K562 (cell line): ENCODE data around the gene RPS6KA4. TPM values are rescaled to one million over a fixed set of nuclear protein-coding genes. Genes with fewer than 3 reads are reported as not detected.

Experiments
- EHMT2 ChIP-seq: fragments of 450-650 bp; IDR thresholded peaks from 2 replicates; pipeline ENCODE4 v1.6.1; 2018; ENCODE audit warnings: antibody characterized with exemption
- EWSR1 ChIP-seq: fragments of 450-650 bp; IDR thresholded peaks from 2 replicates; pipeline ENCODE4 v1.6.1; 2018; ENCODE audit warnings: borderline replicate concordance, mild to moderate bottlenecking, low read depth, moderate library complexity; ENCODE audit not compliant: partially characterized antibody
- GATAD2A ChIP-seq: fragments of 450-650 bp; IDR thresholded peaks from 2 replicates; pipeline ENCODE4 v1.6.1; 2017
- HLTF ChIP-seq: fragments of 450-650 bp; IDR thresholded peaks from 2 replicates; pipeline ENCODE4 v1.6.1; 2016
- MAFK ChIP-seq: IDR thresholded peaks from 2 replicates; pipeline ENCODE4 v1.6.1; 2011; ENCODE audit warnings: low read length, improper control_type of control experiment
- MTA3 ChIP-seq: fragments of 450-650 bp; formaldehyde crosslinking; IDR thresholded peaks from 2 replicates; pipeline ENCODE4 v1.6.1; 2017; ENCODE audit warnings: mild to moderate bottlenecking, borderline replicate concordance
- NCOA1 ChIP-seq: fragments of 450-650 bp; IDR thresholded peaks from 2 replicates; pipeline ENCODE4 v1.6.1; 2016; ENCODE audit warnings: low read depth
- PCBP1 ChIP-seq: fragments of 200-400 bp; formaldehyde crosslinking; IDR thresholded peaks from 2 replicates; pipeline ENCODE4 v1.6.1; 2018; ENCODE audit warnings: mild to moderate bottlenecking, low read depth, low read length; ENCODE audit not compliant: poor library complexity, severe bottlenecking
- RBM15 ChIP-seq: fragments of 200-400 bp; formaldehyde crosslinking; IDR thresholded peaks from 2 replicates; pipeline ENCODE4 v1.6.1; 2018; ENCODE audit warnings: mild to moderate bottlenecking, low read length, moderate library complexity; ENCODE audit not compliant: insufficient read depth
- SETDB1 ChIP-seq: IDR thresholded peaks from one replicate; pipeline ENCODE4 v1.6.1; 2012; ENCODE audit warnings: low read length, control low read depth, inconsistent platforms
- SIN3B ChIP-seq: fragments of 450-650 bp; IDR thresholded peaks from 2 replicates; pipeline ENCODE4 v1.6.1; 2017; ENCODE audit warnings: low read depth, mild to moderate bottlenecking, moderate library complexity
- SMAD2 ChIP-seq: fragments of 150-350 bp; IDR thresholded peaks from 2 replicates; pipeline ENCODE4 v1.6.1; 2014; ENCODE audit warnings: low read depth, mild to moderate bottlenecking, low read length
- SPI1 ChIP-seq: IDR thresholded peaks from 2 replicates; pipeline ENCODE4 v1.6.1; 2011; ENCODE audit warnings: low read depth, low read length, control low read depth, borderline replicate concordance
- TAF7 ChIP-seq: fragments of 450-650 bp; IDR thresholded peaks from 2 replicates; pipeline ENCODE4 v1.6.1; 2016; ENCODE audit warnings: missing genetic modification characterization, missing compliant biosample characterization
- TCFL5 ChIP-seq: fragments of 250-450 bp; sonication (Bioruptor Pico); conservative IDR thresholded peaks from 2 replicates; pipeline ENCODE4 v1.6.1; 2021; ENCODE audit warnings: mild to moderate bottlenecking, moderate library complexity, matching md5 sums
- ZKSCAN3 ChIP-seq: fragments of 250-450 bp; sonication (Bioruptor Pico); IDR thresholded peaks from 2 replicates; pipeline ENCODE4 v1.4.0; 2020
- ZNF121 ChIP-seq: sonication (generic); formaldehyde crosslinking; conservative IDR thresholded peaks from 2 replicates; pipeline ENCODE4 v1.8.0; 2022; ENCODE audit warnings: missing genetic modification reagents
- ZNF347 ChIP-seq: fragments of 450-650 bp; formaldehyde crosslinking; IDR thresholded peaks from 2 replicates; pipeline ENCODE4 v1.4.0; 2020; ENCODE audit warnings: low read depth, mild to moderate bottlenecking, moderate library complexity
- ZNF583 ChIP-seq: fragments of 250-450 bp; sonication (Bioruptor Pico); IDR thresholded peaks from 2 replicates; pipeline ENCODE4 v1.4.0; 2020
- ZNF699 ChIP-seq: fragments of 250-450 bp; sonication (Bioruptor Pico); IDR thresholded peaks from 2 replicates; pipeline ENCODE4 v1.8.0; 2021; ENCODE audit warnings: mild to moderate bottlenecking, moderate library complexity; ENCODE audit not compliant: insufficient replicate concordance
- polyA plus RNA-seq, 8 experiments: library from polyadenylated mRNA; depleted of rRNA in 4 of 8; stranded (reverse) in 5 of 8; unstranded in 3 of 8; fragments of >200 nt; fragmentation: Nextera tagmentation in 2 of 8; fragmentation: Illumina TruSeq in 1 of 8; extraction: Ambion mirVana in 2 of 8; extraction: Trizol in 1 of 8; gene quantifications; 2 replicates each; pipeline versions ENCODE4 v1.2.1 to v1.2.3, GENCODE V29; 2011 to 2014; ENCODE audit warnings: inconsistent platforms in 1 of 8, missing spikeins in 1 of 8
- total RNA-seq, 7 experiments: library from RNA; depleted of rRNA in 6 of 7; stranded (reverse); fragments of >200 nt in 6 of 7; fragmentation: Illumina TruSeq in 2 of 7; extraction: Trizol in 2 of 7; gene quantifications; 2 replicates each; pipeline versions ENCODE4 v1.2.1 to v1.2.3, GENCODE V29; 2011 to 2021; ENCODE audit warnings: low replicate concordance in 1 of 7
- TF ChIP-seq, protein P1 (sequence below): fragments of 250-450 bp; sonication (Bioruptor Pico); IDR thresholded peaks from 2 replicates; pipeline ENCODE4 v1.5.0; 2021
- TF ChIP-seq, protein P2 (sequence below): fragments of 450-650 bp; conservative IDR thresholded peaks from 2 replicates; pipeline ENCODE4 v1.6.1; 2016; ENCODE audit warnings: missing genetic modification characterization, low read depth, mild to moderate bottlenecking, control low read depth, missing compliant biosample characterization
- TF ChIP-seq, protein P3 (sequence below): fragments of 250-450 bp; sonication (Bioruptor Pico); IDR thresholded peaks from 2 replicates; pipeline ENCODE4 v1.5.0; 2020; ENCODE audit warnings: mild to moderate bottlenecking, borderline replicate concordance

The RPS6KA4 gene
- total and polyA plus RNA-seq, 9 of the 15 experiments (the other 6 are each of a cell fraction or from before 2014, with no cell fraction given), result 0.15 to 23.8 (median 9.8) TPM

DNA sequence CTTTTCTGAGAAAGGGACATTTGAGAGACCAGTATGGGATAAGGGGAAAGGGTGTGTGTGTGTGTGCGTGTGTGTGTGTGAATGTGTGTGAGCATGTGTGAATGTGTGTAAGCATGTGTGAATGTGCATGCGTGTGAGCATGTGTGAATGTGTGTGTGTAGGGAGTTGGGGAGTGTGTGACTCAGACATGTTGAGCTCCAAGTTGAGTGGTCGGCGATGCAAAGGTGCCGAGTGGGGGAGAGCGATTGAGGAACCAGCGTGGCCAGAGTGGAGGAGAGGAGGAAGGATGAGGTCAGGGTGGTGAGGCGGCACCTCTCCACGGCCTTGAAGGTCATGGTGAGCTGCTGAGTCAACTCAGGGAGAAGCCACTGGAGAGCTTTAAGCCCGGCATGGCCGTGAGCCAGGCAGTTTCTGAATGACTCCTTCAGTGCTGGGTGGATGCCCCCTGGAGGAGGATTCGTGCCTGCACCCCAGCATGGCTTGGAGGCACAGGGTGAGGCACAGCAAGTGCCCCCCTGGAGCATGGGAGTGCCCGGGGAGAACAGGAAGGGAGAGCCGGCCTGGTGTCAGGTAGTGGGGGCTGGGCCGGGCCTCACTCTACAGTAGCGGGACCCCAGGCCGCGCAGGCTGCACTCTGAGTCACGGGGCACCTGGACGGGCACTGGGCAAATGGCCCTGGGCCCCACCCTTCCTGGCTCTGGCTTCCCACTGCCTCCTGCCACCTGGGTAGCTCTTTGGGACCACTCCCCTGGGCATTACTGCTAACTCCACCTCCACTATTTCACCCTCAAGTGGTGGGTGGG, 27.2 kb upstream of the RPS6KA4 start (continued):
- no peak for TF ChIP-seq SMAD2
- TF ChIP-seq NCOA1, result peak; percentile 61; the same call in 1 of the 2 replicates
- no peak; the same call in 1 of the 2 replicates for TF ChIP-seq SIN3B
- 0 out of 2 replicates have a peak, but pooled peaks have one; percentile 23 for TF ChIP-seq SPI1
- TF ChIP-seq EWSR1, result no peak
- TF ChIP-seq, protein P1, sequence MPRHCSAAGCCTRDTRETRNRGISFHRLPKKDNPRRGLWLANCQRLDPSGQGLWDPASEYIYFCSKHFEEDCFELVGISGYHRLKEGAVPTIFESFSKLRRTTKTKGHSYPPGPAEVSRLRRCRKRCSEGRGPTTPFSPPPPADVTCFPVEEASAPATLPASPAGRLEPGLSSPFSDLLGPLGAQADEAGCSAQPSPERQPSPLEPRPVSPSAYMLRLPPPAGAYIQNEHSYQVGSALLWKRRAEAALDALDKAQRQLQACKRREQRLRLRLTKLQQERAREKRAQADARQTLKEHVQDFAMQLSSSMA, result no peak
- no peak for TF ChIP-seq ZKSCAN3 (CRISPR knock-in tag)
- 0 out of 2 replicates have a peak, but pooled peaks have one; percentile 19 for TF ChIP-seq TAF7 (tag)
- TF ChIP-seq SETDB1, result no peak
- TF ChIP-seq, protein P2, sequence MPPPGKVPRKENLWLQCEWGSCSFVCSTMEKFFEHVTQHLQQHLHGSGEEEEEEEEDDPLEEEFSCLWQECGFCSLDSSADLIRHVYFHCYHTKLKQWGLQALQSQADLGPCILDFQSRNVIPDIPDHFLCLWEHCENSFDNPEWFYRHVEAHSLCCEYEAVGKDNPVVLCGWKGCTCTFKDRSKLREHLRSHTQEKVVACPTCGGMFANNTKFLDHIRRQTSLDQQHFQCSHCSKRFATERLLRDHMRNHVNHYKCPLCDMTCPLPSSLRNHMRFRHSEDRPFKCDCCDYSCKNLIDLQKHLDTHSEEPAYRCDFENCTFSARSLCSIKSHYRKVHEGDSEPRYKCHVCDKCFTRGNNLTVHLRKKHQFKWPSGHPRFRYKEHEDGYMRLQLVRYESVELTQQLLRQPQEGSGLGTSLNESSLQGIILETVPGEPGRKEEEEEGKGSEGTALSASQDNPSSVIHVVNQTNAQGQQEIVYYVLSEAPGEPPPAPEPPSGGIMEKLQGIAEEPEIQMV (tag), result 0 out of 2 replicates have a peak, but pooled peaks have one; percentile 20
- TF ChIP-seq MAFK, result peak; percentile 78
- no peak for TF ChIP-seq RBM15
- peak; percentile 17 for TF ChIP-seq GATAD2A
- TF ChIP-seq TCFL5 (CRISPR knock-in tag), result no peak
- TF ChIP-seq PCBP1, result no peak
- TF ChIP-seq MTA3, result peak; percentile 70; the same call in 1 of the 2 replicates
- TF ChIP-seq HLTF, result no peak; the same call in 1 of the 2 replicates
- TF ChIP-seq ZNF121 (CRISPR knock-in tag), result no peak
- TF ChIP-seq ZNF583 (CRISPR knock-in tag), result no peak
- TF ChIP-seq EHMT2, result peak; percentile 89; the same call in 1 of the 2 replicates
- TF ChIP-seq, protein P3, sequence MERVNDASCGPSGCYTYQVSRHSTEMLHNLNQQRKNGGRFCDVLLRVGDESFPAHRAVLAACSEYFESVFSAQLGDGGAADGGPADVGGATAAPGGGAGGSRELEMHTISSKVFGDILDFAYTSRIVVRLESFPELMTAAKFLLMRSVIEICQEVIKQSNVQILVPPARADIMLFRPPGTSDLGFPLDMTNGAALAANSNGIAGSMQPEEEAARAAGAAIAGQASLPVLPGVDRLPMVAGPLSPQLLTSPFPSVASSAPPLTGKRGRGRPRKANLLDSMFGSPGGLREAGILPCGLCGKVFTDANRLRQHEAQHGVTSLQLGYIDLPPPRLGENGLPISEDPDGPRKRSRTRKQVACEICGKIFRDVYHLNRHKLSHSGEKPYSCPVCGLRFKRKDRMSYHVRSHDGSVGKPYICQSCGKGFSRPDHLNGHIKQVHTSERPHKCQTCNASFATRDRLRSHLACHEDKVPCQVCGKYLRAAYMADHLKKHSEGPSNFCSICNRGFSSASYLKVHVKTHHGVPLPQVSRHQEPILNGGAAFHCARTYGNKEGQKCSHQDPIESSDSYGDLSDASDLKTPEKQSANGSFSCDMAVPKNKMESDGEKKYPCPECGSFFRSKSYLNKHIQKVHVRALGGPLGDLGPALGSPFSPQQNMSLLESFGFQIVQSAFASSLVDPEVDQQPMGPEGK (CRISPR knock-in tag), result no peak
- no peak for TF ChIP-seq ZNF347 (CRISPR knock-in tag)
- no peak for TF ChIP-seq ZNF699 (CRISPR knock-in tag)
